Neural progenitor cell (in vitro differentiated cells): ENCODE data around the gene ACOXL.

Source experiments
- CTCF ChIP-seq: fragments of 200-600 bp; sonication (generic); IDR thresholded peaks from 2 replicates; pipeline ENCODE4 v1.5.1; 2017; ENCODE audit warnings: antibody characterized with exemption, mild to moderate bottlenecking
- EZH2 ChIP-seq: fragments of 200-600 bp; sonication (generic); IDR thresholded peaks from 2 replicates; pipeline ENCODE4 v1.6.1; 2017; ENCODE audit warnings: antibody characterized with exemption, mild to moderate bottlenecking, moderate library complexity

- TF ChIP-seq CTCF (no peak), EZH2 (no peak)
Observed at GRCh38 chr2:110843496-110843895, 111.1 kb downstream of the ACOXL start.
